HepG2 (cell line): ENCODE measurements around the gene ABCA2. TPM values are rescaled to one million over a fixed set of nuclear protein-coding genes. Genes with fewer than 3 reads are reported as not detected.

Experiments used
- CEBPG ChIP-seq: IDR thresholded peaks from 2 replicates; pipeline ENCODE4 v1.6.1; 2016
- FOXA1 ChIP-seq, 2 experiments: fragments of 450-650 bp in 1 of 2; sonication (generic) in 1 of 2; formaldehyde crosslinking in 1 of 2; IDR thresholded peaks; 2 replicates each; pipeline versions ENCODE4 v1.4.0 to v1.6.1; 2016 to 2020; ENCODE audit warnings: missing genetic modification reagents in 1 of 2
- NFIB ChIP-seq: sonication (generic); formaldehyde crosslinking; IDR thresholded peaks from 2 replicates; pipeline ENCODE4 v1.9.0; 2021; ENCODE audit warnings: missing genetic modification reagents, mild to moderate bottlenecking, borderline replicate concordance
- PHF8 ChIP-seq: sonication (generic); formaldehyde crosslinking; IDR thresholded peaks from 2 replicates; pipeline ENCODE4 v1.5.0; 2020; ENCODE audit warnings: missing genetic modification reagents
- SRY ChIP-seq: sonication (generic); formaldehyde crosslinking; IDR thresholded peaks from 2 replicates; pipeline ENCODE4 v1.8.0; 2022; ENCODE audit warnings: mild to moderate bottlenecking, missing genetic modification reagents
- XRCC5 ChIP-seq: fragments of 200-400 bp; formaldehyde crosslinking; optimal IDR thresholded peaks from 2 replicates; pipeline ENCODE3; 2017; ENCODE audit warnings: mild to moderate bottlenecking, low read length
- ZNF549 ChIP-seq: sonication (generic); formaldehyde crosslinking; IDR thresholded peaks from 2 replicates; pipeline ENCODE4 v1.5.0; 2020; ENCODE audit warnings: missing genetic modification reagents
- ZNF550 ChIP-seq: sonication (generic); formaldehyde crosslinking; IDR thresholded peaks from 2 replicates; pipeline ENCODE4 v1.4.0; 2020; ENCODE audit warnings: mild to moderate bottlenecking, missing genetic modification reagents, borderline replicate concordance
- ZNF746 ChIP-seq: sonication (generic); formaldehyde crosslinking; IDR thresholded peaks from 2 replicates; pipeline ENCODE4 v1.8.0; 2022; ENCODE audit warnings: mild to moderate bottlenecking, missing genetic modification reagents
- ZNF749 ChIP-seq: sonication (generic); formaldehyde crosslinking; IDR thresholded peaks from 2 replicates; pipeline ENCODE4 v1.8.0; 2022; ENCODE audit warnings: mild to moderate bottlenecking, missing genetic modification reagents, moderate library complexity, borderline replicate concordance
- ZNF788 ChIP-seq: sonication (generic); formaldehyde crosslinking; IDR thresholded peaks from 2 replicates; pipeline ENCODE4 v1.5.0; 2020; ENCODE audit warnings: mild to moderate bottlenecking, missing genetic modification reagents, borderline replicate concordance
- ZNF878 ChIP-seq: sonication (generic); formaldehyde crosslinking; IDR thresholded peaks from 2 replicates; pipeline ENCODE4 v1.8.1; 2023; ENCODE audit warnings: mild to moderate bottlenecking, missing genetic modification reagents, moderate library complexity
- polyA plus RNA-seq, 8 experiments: library from polyadenylated mRNA; depleted of rRNA in 3 of 8; stranded (reverse) in 7 of 8; unstranded in 1 of 8; fragments of >200 nt; fragmentation: Illumina TruSeq in 4 of 8; extraction: Trizol in 4 of 8; gene quantifications; 2 replicates each; pipeline versions ENCODE4 v1.2.1 to v1.2.3, GENCODE V29; 2011 to 2016; ENCODE audit warnings: low read depth in 4 of 8, missing spikeins in 1 of 8, mixed read lengths in 1 of 8; ENCODE audit not compliant: insufficient read depth in 1 of 8
- total RNA-seq, 5 experiments: library from RNA; depleted of rRNA; stranded (reverse); fragments of >200 nt; fragmentation: Illumina TruSeq; extraction: Trizol; gene quantifications; 2 replicates each; pipeline ENCODE4 v1.2.3, GENCODE V29; 2016; ENCODE audit warnings: low read depth in 1 of 5
- TF ChIP-seq, protein P1 (sequence below): sonication (generic); formaldehyde crosslinking; IDR thresholded peaks from 2 replicates; pipeline ENCODE4 v1.5.0; 2020; ENCODE audit warnings: mild to moderate bottlenecking, missing genetic modification reagents
- TF ChIP-seq, protein P2 (sequence below): sonication (generic); formaldehyde crosslinking; IDR thresholded peaks from 2 replicates; pipeline ENCODE4 v1.8.0; 2022; ENCODE audit warnings: mild to moderate bottlenecking, missing genetic modification reagents, borderline replicate concordance
- TF ChIP-seq, protein P3 (sequence below): sonication (generic); formaldehyde crosslinking; IDR thresholded peaks from 2 replicates; pipeline ENCODE4 v1.5.0; 2020; ENCODE audit warnings: mild to moderate bottlenecking, missing genetic modification reagents
- TF ChIP-seq, protein P4 (sequence below): sonication (generic); formaldehyde crosslinking; IDR thresholded peaks from 2 replicates; pipeline ENCODE4 v1.5.0; 2020; ENCODE audit warnings: missing genetic modification reagents
- TF ChIP-seq, protein P5 (sequence below), 2 experiments: sonication (generic) in 1 of 2; formaldehyde crosslinking in 1 of 2; IDR thresholded peaks; 2 replicates each; pipeline versions ENCODE4 v1.4.0 to v1.6.1; 2018 to 2020; ENCODE audit warnings: missing genetic modification reagents in 2 of 2, borderline replicate concordance in 1 of 2, low read depth in 1 of 2, mild to moderate bottlenecking in 1 of 2, missing biosample characterization in 1 of 2

ABCA2 gene
- total and polyA plus RNA-seq, 2 of the 13 experiments (the other 11 are each of a cell fraction or from before 2014, with no cell fraction given): 2.9 to 19.2 TPM

DNA sequence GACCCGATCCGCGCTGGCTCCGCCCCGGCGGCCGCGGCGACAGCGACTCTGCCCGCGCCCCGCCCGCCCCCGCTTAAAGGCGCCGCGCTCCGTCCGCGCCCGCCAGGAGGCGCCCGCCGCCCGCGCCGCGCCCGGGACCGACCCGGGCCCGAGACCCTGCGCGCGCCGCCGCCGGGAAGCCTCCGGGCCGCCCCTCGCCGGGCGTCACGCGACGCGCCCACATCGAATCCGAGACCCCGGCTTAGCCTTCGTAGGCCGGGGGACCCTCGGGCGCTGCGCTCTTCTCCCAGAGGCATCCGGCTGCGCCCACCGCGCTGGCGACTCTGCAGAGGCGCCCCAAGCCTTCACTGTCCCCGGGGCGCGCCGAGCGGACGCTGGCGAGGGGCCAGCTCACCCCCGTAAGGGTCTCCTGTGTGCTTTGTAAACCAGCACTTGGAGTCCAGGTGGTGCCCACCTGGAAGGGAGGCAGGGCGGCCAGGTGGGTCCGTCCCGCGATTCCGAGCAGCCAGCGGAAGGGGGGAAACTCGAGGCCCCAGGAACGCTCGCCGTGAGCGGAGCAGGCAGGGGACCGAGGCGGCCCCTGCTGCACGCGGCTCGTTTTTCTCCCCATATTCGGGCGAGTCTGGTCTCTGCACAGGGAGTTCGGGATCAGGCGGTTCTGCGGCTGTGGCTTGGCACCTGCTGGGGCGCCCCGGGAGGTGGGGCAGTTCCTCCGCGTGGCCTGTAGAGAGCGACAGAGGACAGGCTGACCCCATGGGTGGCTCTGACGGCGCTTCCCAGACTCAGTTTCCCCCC is 423 bp upstream of the ABCA2 start (continued):
- no peak for TF ChIP-seq ZNF749
- TF ChIP-seq XRCC5: no peak
- no peak for TF ChIP-seq ZNF550 (CRISPR knock-in tag)
- TF ChIP-seq FOXA1 (IDR thresholded peaks at IDR 0.05): no peak
- TF ChIP-seq FOXA1 (CRISPR knock-in tag; IDR thresholded peaks at IDR 0.05): no peak
- TF ChIP-seq, protein P1, sequence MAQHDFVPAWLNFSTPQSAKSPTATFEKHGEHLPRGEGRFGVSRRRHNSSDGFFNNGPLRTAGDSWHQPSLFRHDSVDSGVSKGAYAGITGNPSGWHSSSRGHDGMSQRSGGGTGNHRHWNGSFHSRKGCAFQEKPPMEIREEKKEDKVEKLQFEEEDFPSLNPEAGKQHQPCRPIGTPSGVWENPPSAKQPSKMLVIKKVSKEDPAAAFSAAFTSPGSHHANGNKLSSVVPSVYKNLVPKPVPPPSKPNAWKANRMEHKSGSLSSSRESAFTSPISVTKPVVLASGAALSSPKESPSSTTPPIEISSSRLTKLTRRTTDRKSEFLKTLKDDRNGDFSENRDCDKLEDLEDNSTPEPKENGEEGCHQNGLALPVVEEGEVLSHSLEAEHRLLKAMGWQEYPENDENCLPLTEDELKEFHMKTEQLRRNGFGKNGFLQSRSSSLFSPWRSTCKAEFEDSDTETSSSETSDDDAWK (CRISPR knock-in tag): no peak
- TF ChIP-seq, protein P2, sequence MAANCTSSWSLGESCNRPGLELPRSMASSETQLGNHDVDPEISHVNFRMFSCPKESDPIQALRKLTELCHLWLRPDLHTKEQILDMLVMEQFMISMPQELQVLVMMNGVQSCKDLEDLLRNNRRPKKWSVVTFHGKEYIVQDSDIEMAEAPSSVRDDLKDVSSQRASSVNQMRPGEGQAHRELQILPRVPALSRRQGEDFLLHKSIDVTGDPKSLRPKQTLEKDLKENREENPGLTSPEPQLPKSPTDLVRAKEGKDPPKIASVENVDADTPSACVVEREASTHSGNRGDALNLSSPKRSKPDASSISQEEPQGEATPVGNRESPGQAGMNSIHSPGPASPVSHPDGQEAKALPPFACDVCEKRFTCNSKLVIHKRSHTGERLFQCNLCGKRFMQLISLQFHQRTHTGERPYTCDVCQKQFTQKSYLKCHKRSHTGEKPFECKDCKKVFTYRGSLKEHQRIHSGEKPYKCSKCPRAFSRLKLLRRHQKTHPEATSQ (CRISPR knock-in tag): no peak
- TF ChIP-seq, protein P3, sequence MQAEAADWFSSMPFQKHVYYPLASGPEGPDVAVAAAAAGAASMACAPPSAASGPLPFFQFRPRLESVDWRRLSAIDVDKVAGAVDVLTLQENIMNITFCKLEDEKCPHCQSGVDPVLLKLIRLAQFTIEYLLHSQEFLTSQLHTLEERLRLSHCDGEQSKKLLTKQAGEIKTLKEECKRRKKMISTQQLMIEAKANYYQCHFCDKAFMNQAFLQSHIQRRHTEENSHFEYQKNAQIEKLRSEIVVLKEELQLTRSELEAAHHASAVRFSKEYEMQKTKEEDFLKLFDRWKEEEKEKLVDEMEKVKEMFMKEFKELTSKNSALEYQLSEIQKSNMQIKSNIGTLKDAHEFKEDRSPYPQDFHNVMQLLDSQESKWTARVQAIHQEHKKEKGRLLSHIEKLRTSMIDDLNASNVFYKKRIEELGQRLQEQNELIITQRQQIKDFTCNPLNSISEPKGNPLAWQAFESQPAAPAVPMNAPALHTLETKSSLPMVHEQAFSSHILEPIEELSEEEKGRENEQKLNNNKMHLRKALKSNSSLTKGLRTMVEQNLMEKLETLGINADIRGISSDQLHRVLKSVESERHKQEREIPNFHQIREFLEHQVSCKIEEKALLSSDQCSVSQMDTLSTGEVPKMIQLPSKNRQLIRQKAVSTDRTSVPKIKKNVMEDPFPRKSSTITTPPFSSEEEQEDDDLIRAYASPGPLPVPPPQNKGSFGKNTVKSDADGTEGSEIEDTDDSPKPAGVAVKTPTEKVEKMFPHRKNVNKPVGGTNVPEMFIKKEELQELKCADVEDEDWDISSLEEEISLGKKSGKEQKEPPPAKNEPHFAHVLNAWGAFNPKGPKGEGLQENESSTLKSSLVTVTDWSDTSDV: no peak
- TF ChIP-seq NFIB (CRISPR knock-in tag): no peak
- no peak for TF ChIP-seq ZNF878 (CRISPR knock-in tag)
- TF ChIP-seq SRY (CRISPR knock-in tag): no peak; the same call in 1 of the 2 replicates
- TF ChIP-seq, protein P4, sequence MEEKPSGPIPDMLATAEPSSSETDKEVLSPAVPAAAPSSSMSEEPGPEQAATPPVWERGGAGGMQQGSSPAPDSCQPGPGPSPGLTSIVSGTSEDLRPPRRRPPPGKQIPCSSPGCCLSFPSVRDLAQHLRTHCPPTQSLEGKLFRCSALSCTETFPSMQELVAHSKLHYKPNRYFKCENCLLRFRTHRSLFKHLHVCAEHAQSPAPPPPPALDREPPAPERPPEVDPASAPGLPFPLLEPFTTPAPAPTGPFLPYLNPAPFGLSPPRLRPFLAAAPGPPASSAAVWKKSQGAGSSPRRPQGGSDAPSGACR (CRISPR knock-in tag): no peak
- TF ChIP-seq, protein P5, sequence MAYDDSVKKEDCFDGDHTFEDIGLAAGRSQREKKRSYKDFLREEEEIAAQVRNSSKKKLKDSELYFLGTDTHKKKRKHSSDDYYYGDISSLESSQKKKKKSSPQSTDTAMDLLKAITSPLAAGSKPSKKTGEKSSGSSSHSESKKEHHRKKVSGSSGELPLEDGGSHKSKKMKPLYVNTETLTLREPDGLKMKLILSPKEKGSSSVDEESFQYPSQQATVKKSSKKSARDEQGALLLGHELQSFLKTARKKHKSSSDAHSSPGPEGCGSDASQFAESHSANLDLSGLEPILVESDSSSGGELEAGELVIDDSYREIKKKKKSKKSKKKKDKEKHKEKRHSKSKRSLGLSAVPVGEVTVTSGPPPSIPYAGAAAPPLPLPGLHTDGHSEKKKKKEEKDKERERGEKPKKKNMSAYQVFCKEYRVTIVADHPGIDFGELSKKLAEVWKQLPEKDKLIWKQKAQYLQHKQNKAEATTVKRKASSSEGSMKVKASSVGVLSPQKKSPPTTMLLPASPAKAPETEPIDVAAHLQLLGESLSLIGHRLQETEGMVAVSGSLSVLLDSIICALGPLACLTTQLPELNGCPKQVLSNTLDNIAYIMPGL (CRISPR knock-in tag; IDR thresholded peaks at IDR 0.05; ENCODE audit: borderline replicate concordance in 1 of 2, low read depth in 1 of 2): peak in 1 of 2 experiments; percentile 24; a peak in 1 of 4 replicates
- no peak for TF ChIP-seq ZNF549 (CRISPR knock-in tag)
- TF ChIP-seq ZNF788 (CRISPR knock-in tag): no peak
- no peak for TF ChIP-seq PHF8 (CRISPR knock-in tag)
- TF ChIP-seq ZNF746 (CRISPR knock-in tag): no peak
- no peak for TF ChIP-seq CEBPG
